PC-9 (cell line): ENCODE measurements around the gene NPIPA2. TPM values are rescaled to one million over a fixed set of nuclear protein-coding genes. Genes with fewer than 3 reads are reported as not detected.
"Not testable (repeated sequence)": the region's sequence is repeated elsewhere in the genome, so short reads cannot be mapped to it uniquely, and the experiment has no call there.

Experiments
- Bru-seq: library from RNA; stranded (reverse); fragments of 400-500 nt; gene quantifications from one replicate; lab custom pipeline; 2021; lab: Mats Ljungman, UMichigan
- BruChase-seq, 2 experiments: library from RNA; stranded (reverse); fragments of 400-500 nt; gene quantifications; one replicate each; lab custom pipeline; 2021; lab: Mats Ljungman, UMichigan
- BruUV-seq: library from RNA; stranded (reverse); fragments of 400-500 nt; replicated peaks from 2 replicates; lab custom pipeline; 2021; lab: Mats Ljungman, UMichigan
- CTCF ChIA-PET: fragments of 300-600 bp; sonication (Branson Sonifier 250); formaldehyde crosslinking; loops from one replicate; lab custom pipeline; 2022; ENCODE audit warnings: antibody characterized with exemption; lab: Charles Lee
- POLR2A ChIA-PET: fragments of 300-600 bp; sonication (Branson Sonifier 250); formaldehyde crosslinking; loops from one replicate; lab custom pipeline; 2022; ENCODE audit warnings: antibody characterized with exemption; ENCODE audit not compliant: unreplicated experiment; lab: Charles Lee
- DNase-seq, 2 experiments: peaks; one replicate each; pipeline versions ENCODE4 v3.0.0 to v3.0.0-alpha.2; 2015 to 2022; ENCODE audit warnings: mixed read lengths in 1 of 2
- H2AFZ ChIP-seq: fragments of 200-600 bp; sonication (generic); 2 replicates; pipeline ENCODE4 v1.8.1; 2017; ENCODE audit warnings: antibody characterized with exemption
- H3F3A ChIP-seq: fragments of 200-600 bp; sonication (generic); 2 replicates; pipeline ENCODE4 v1.8.1; 2017; ENCODE audit warnings: antibody characterized with exemption, mild to moderate bottlenecking, low read depth; ENCODE audit not compliant: insufficient read depth
- H3K27ac ChIP-seq: fragments of 200-600 bp; sonication (generic); 2 replicates; pipeline ENCODE4 v1.6.1; 2016; ENCODE audit warnings: mixed run types
- H3K27me3 ChIP-seq: fragments of 200-600 bp; sonication (generic); 2 replicates; pipeline ENCODE4 v1.6.1; 2016; ENCODE audit warnings: low read depth, mixed run types; ENCODE audit not compliant: insufficient read depth
- H3K36me3 ChIP-seq: fragments of 200-600 bp; sonication (generic); 2 replicates; pipeline ENCODE4 v1.6.1; 2016; ENCODE audit warnings: low read depth, mixed run types
- H3K4me1 ChIP-seq: fragments of 200-600 bp; sonication (generic); replicated peaks from 2 replicates; pipeline ENCODE4 v1.6.1; 2016; ENCODE audit warnings: mixed run types; ENCODE audit not compliant: insufficient read depth
- H3K4me2 ChIP-seq: fragments of 200-600 bp; sonication (generic); 2 replicates; pipeline ENCODE4 v1.6.1; 2017; ENCODE audit warnings: mixed run types
- H3K4me3 ChIP-seq: fragments of 200-600 bp; sonication (generic); 2 replicates; pipeline ENCODE4 v1.6.1; 2016; ENCODE audit warnings: mixed run types
- H3K79me2 ChIP-seq: fragments of 200-600 bp; sonication (generic); 2 replicates; pipeline ENCODE4 v1.6.1; 2017; ENCODE audit warnings: low read depth, mixed run types
- H3K9me2 ChIP-seq: fragments of 200-600 bp; sonication (generic); 2 replicates; pipeline ENCODE4 v1.8.1; 2017; ENCODE audit warnings: mild to moderate bottlenecking; ENCODE audit not compliant: insufficient read depth
- H3K9me3 ChIP-seq: fragments of 200-600 bp; sonication (generic); 2 replicates; pipeline ENCODE4 v1.8.1; 2016; ENCODE audit warnings: low read depth; ENCODE audit not compliant: insufficient read depth
- H4K20me1 ChIP-seq: fragments of 200-600 bp; sonication (generic); 2 replicates; pipeline ENCODE4 v1.8.1; 2017; ENCODE audit not compliant: insufficient read depth
- intact Hi-C: fragments of 100-400 bp; cut with micrococcal nuclease; formaldehyde crosslinking; loops from one replicate; pipeline ENCODE4 v1.10.0; 2022; ENCODE audit not compliant: unreplicated experiment
- long read RNA-seq: library from polyadenylated mRNA; stranded (forward); transcript quantifications from one replicate; pipeline ENCODE4 v2.0.0, GENCODE V29; 2022
- total RNA-seq: library from RNA; stranded (reverse); gene quantifications from 2 replicates; pipeline ENCODE4 v1.2.3, GENCODE V29; 2021
- TF ChIP-seq, protein P1 (sequence below): fragments of 200-600 bp; sonication (generic); conservative IDR thresholded peaks from 2 replicates; pipeline ENCODE4 v1.6.1; 2017; ENCODE audit warnings: mixed run types, antibody characterized with exemption, mild to moderate bottlenecking, moderate library complexity

The NPIPA2 gene
- total RNA-seq (2.6 and 3.0 TPM in 2 replicates), Bru-seq, nascent RNA (percentile 10 among the genes with signal in this experiment), BruChase-seq, experiment 1, labeled RNA remaining after a 2-hour chase (percentile 7 among the genes with signal in this experiment), BruChase-seq, experiment 2, labeled RNA remaining after a 6-hour chase (percentile 5 among the genes with signal in this experiment)
- long read RNA-seq, partial matches to known transcripts, result 0 of 1 reads
- long read RNA-seq, other reads (novel, unspliced or antisense), result 1 of 1 reads

DNA sequence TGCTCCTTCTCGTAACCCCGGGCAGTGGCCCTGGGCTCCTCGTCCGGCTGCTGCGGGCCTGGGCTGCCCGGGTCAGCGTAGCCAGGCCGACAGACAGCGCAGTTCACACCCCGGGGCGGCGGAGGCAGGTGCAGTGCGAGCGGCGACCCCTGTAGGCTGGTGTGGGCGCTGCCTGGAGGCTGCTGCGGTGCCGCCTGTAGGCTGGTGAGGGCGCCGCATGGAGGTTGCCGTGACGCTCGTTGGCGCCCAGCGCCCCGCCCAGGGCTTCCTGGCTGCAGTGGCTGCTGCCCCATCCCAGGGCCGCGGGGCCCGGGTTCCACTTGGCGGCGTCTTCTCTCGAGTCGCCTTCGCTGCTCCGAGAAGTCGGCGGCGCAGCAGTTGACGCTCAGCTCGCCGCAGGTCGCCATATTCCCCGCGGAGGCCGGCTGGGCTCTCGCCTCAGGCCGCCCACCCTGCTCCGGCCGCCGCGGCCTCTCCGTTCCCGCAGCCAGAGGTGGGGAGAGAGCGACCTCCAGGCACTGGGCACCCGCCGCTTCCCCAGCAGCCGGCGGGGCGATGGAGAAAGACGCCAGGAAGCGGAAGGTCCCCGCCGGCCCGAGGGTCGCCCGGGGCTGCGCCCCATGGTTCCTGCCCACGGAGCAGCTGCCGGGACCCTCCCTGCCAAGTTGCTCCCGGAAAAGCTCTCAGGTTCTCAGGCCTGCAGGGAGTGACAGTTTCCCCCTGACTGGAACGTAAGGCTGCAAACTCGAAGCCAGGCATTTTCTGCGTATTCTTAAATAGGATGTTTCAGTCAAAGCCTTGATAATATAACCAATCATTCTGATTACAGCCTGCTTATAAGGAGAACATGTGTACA is at the start of gene NPIPA2:
Gene NPIPA2 (plus strand): TSS at position 261 of the 856 bp plus-strand sequence. CDS start 5,533 bp downstream, outside the sequence.
- POLR2A ChIA-PET, H2AFZ ChIP-seq, intact Hi-C loops, H3F3A ChIP-seq, H3K36me3 ChIP-seq, CTCF ChIA-PET, H3K4me2 ChIP-seq, H3K27me3 ChIP-seq, H3K79me2 ChIP-seq, H3K9me2 ChIP-seq, H3K4me3 ChIP-seq, DNase-seq, H3K27ac ChIP-seq, H4K20me1 ChIP-seq, H3K4me1 ChIP-seq, BruUV-seq, H3K9me3 ChIP-seq: not testable (repeated sequence)

DNA sequence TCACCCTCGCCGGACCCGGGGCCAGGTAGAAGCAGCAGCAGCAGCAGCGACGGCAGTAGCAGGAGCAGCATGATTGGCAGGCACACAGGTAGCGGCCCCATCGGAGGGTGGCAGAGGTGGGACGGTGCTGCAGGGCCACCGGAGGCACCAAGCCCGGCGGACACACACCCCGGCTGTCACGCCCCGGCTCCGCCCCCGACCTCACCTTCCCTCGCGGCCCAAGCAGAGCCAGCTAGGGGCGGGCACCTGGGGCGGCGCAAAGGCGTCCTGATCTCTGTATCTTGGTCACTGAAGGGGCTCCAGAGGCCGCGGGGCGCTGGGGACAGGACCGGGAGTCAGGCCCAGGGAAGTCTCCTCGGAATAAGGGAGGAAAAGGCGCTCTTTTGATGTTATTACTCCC is 48.2 kb upstream of the NPIPA2 start, which contains the start of gene PLA2G10:
Gene PLA2G10 (minus strand): TSS at position 180 of the 400 bp plus-strand sequence. CDS start 79 bp downstream, at position 101.
- H3K9me2 ChIP-seq, CTCF ChIA-PET, POLR2A ChIA-PET: not testable (repeated sequence)

DNA sequence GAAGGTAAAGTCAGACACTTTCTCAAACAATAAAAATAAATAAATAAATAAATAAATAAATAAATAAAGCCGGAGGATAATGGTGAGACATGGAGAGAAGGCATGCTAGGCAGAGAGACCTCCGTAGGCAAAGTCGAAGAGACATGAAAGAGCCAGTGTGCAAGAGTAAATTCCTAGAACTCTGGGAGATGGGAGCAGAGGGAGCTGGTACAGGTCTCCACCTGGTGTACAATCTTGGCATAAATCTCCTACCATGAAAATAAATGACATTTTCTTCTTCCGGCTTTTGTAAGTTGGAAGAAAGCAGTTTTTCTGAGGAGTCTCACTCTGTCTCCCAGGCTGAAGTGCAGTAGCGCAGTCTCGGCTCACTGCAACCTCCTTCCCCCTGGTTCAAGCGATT is 40.5 kb upstream of the NPIPA2 start:
- H2AFZ ChIP-seq, H3K4me1 ChIP-seq, H3K27me3 ChIP-seq, DNase-seq, BruUV-seq, POLR2A ChIA-PET, H3K4me2 ChIP-seq, CTCF ChIA-PET, H4K20me1 ChIP-seq, H3K4me3 ChIP-seq, H3K79me2 ChIP-seq, H3K9me3 ChIP-seq, H3K9me2 ChIP-seq, H3K27ac ChIP-seq, intact Hi-C loops, H3K36me3 ChIP-seq, H3F3A ChIP-seq: not testable (repeated sequence)
- TF ChIP-seq, protein P1, sequence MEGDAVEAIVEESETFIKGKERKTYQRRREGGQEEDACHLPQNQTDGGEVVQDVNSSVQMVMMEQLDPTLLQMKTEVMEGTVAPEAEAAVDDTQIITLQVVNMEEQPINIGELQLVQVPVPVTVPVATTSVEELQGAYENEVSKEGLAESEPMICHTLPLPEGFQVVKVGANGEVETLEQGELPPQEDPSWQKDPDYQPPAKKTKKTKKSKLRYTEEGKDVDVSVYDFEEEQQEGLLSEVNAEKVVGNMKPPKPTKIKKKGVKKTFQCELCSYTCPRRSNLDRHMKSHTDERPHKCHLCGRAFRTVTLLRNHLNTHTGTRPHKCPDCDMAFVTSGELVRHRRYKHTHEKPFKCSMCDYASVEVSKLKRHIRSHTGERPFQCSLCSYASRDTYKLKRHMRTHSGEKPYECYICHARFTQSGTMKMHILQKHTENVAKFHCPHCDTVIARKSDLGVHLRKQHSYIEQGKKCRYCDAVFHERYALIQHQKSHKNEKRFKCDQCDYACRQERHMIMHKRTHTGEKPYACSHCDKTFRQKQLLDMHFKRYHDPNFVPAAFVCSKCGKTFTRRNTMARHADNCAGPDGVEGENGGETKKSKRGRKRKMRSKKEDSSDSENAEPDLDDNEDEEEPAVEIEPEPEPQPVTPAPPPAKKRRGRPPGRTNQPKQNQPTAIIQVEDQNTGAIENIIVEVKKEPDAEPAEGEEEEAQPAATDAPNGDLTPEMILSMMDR, result 0 out of 2 replicates have a peak, but pooled peaks have one; percentile 17

More for the DNA sequence above, 48.2 kb upstream of the NPIPA2 start, which contains the start of gene PLA2G10:
- H3K4me2 ChIP-seq, H3K4me1 ChIP-seq, H3K9me3 ChIP-seq, DNase-seq, H3K4me3 ChIP-seq, H3K36me3 ChIP-seq, H3F3A ChIP-seq, H4K20me1 ChIP-seq, intact Hi-C loops, H3K79me2 ChIP-seq, H3K27me3 ChIP-seq, H3K27ac ChIP-seq, BruUV-seq, H2AFZ ChIP-seq: not testable (repeated sequence)

DNA sequence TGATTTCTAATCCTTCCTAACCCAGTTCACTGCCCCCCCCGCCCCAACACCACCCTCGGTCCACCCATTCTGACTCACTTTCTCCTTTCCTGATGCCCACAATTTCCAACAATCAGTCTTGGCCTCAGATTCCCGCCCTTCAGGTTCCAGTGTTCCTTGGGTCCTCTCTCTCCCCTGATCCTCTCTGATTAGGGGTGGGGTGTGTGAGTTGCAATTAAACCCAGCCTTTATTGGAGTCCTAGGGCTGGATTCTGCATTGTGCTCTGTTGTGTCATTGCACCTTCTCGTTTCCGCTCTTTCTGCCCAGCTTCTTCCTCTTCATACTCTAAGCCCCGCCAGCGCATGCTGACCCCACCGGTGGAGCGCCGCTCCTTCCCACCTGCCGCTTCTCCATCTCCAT is 39.7 kb upstream of the NPIPA2 start:
- H2AFZ ChIP-seq, DNase-seq, H3K9me3 ChIP-seq, BruUV-seq, POLR2A ChIA-PET, H4K20me1 ChIP-seq, H3K79me2 ChIP-seq, CTCF ChIA-PET, H3K4me2 ChIP-seq, H3K27ac ChIP-seq, intact Hi-C loops, H3K27me3 ChIP-seq, H3K4me1 ChIP-seq, H3K4me3 ChIP-seq, H3K9me2 ChIP-seq, H3K36me3 ChIP-seq, H3F3A ChIP-seq: not testable (repeated sequence)

DNA sequence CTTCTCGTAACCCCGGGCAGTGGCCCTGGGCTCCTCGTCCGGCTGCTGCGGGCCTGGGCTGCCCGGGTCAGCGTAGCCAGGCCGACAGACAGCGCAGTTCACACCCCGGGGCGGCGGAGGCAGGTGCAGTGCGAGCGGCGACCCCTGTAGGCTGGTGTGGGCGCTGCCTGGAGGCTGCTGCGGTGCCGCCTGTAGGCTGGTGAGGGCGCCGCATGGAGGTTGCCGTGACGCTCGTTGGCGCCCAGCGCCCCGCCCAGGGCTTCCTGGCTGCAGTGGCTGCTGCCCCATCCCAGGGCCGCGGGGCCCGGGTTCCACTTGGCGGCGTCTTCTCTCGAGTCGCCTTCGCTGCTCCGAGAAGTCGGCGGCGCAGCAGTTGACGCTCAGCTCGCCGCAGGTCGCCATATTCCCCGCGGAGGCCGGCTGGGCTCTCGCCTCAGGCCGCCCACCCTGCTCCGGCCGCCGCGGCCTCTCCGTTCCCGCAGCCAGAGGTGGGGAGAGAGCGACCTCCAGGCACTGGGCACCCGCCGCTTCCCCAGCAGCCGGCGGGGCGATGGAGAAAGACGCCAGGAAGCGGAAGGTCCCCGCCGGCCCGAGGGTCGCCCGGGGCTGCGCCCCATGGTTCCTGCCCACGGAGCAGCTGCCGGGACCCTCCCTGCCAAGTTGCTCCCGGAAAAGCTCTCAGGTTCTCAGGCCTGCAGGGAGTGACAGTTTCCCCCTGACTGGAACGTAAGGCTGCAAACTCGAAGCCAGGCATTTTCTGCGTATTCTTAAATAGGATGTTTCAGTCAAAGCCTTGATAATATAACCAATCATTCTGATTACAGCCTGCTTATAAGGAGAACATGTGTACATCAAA is 38.9 kb upstream of the NPIPA2 start, which contains the start of gene NPIPA3:
Gene NPIPA3 (plus strand): TSS at position 256 of the 856 bp plus-strand sequence. CDS start 5,533 bp downstream, outside the sequence.
- intact Hi-C loops, H3K4me2 ChIP-seq, H3K9me2 ChIP-seq, H4K20me1 ChIP-seq, POLR2A ChIA-PET, H3K4me1 ChIP-seq, H3K4me3 ChIP-seq, DNase-seq, H3F3A ChIP-seq, H3K27ac ChIP-seq, CTCF ChIA-PET, BruUV-seq, H3K36me3 ChIP-seq, H3K9me3 ChIP-seq, H3K79me2 ChIP-seq, H3K27me3 ChIP-seq, H2AFZ ChIP-seq: not testable (repeated sequence)

DNA sequence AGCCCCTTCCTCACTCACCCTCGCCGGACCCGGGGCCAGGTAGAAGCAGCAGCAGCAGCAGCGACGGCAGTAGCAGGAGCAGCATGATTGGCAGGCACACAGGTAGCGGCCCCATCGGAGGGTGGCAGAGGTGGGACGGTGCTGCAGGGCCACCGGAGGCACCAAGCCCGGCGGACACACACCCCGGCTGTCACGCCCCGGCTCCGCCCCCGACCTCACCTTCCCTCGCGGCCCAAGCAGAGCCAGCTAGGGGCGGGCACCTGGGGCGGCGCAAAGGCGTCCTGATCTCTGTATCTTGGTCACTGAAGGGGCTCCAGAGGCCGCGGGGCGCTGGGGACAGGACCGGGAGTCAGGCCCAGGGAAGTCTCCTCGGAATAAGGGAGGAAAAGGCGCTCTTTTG is 9.1 kb upstream of the NPIPA2 start:
- H3K9me2 ChIP-seq, H3K4me2 ChIP-seq, H3K4me3 ChIP-seq, H3K79me2 ChIP-seq, CTCF ChIA-PET, POLR2A ChIA-PET, H3K36me3 ChIP-seq, H3K27ac ChIP-seq, H3F3A ChIP-seq, H2AFZ ChIP-seq, H4K20me1 ChIP-seq, DNase-seq, H3K27me3 ChIP-seq, intact Hi-C loops, BruUV-seq, H3K9me3 ChIP-seq, H3K4me1 ChIP-seq: not testable (repeated sequence)
